Vagina (tissue), 2 donors: Measurements from ENCODE around the gene IL20. TPM values are rescaled to one million over a fixed set of nuclear protein-coding genes. Genes with fewer than 3 reads are reported as not detected.

Source experiments
- DNase-seq, 2 donors: peaks; one replicate each; pipeline ENCODE4 v3.0.0-alpha.2; 2017; ENCODE audit errors: extremely low spot score in 2 of 2
- H3K27ac ChIP-seq: fragments of 200-600 bp; sonication (generic); one replicate; pipeline ENCODE4 v1.5.1; 2019
- H3K27me3 ChIP-seq: fragments of 200-600 bp; sonication (generic); one replicate; pipeline ENCODE4 v1.5.1; 2019
- H3K36me3 ChIP-seq, 2 donors: fragments of 200-600 bp; sonication (generic); one replicate each; pipeline ENCODE4 v1.5.1; 2017 to 2019
- H3K4me1 ChIP-seq: fragments of 200-600 bp; sonication (generic); one replicate; pipeline ENCODE4 v1.5.1; 2019
- H3K4me3 ChIP-seq, 2 donors: fragments of 200-600 bp; sonication (generic); 1 replicate in 1 of 2; 2 replicates in 1 of 2; pipeline ENCODE4 v1.5.1; 2016 to 2019
- H3K9me3 ChIP-seq: fragments of 200-600 bp; sonication (generic); one replicate; pipeline ENCODE4 v1.5.1; 2019
- CTCF ChIP-seq, 3 experiments: fragments of 450-650 bp in 2 of 3; fragments of 200-600 bp in 1 of 3; sonication (generic) in 1 of 3; IDR thresholded peaks; one replicate each; pipeline ENCODE4 v1.5.1; 2017 to 2019; ENCODE audit warnings: antibody characterized with exemption in 3 of 3, mild to moderate bottlenecking in 2 of 3, moderate library complexity in 2 of 3
- POLR2A ChIP-seq, 2 donors: fragments of 450-650 bp; IDR thresholded peaks; one replicate each; pipeline ENCODE4 v1.6.1; 2017; ENCODE audit warnings: antibody characterized with exemption in 2 of 2, mild to moderate bottlenecking in 2 of 2, moderate library complexity in 2 of 2
- POLR2AphosphoS5 ChIP-seq, 2 donors: sonication (generic); formaldehyde crosslinking; IDR thresholded peaks; one replicate each; pipeline ENCODE4 v1.9.0; 2017; ENCODE audit warnings: antibody characterized with exemption in 2 of 2, mild to moderate bottlenecking in 2 of 2, low read depth in 1 of 2; ENCODE audit not compliant: insufficient read depth in 1 of 2
- intact Hi-C: fragments of 100-400 bp; cut with DNase I; formaldehyde crosslinking; loops from one replicate; pipeline ENCODE4 v1.15.1; 2023
- total RNA-seq: library from RNA; depleted of rRNA; stranded (reverse); fragments of >200 nt; gene quantifications from one replicate; pipeline ENCODE4 v1.2.3, GENCODE V29; 2016

The IL20 gene
- total RNA-seq, 1 donor from 2014 or later = not detected

GRCh38 chr1:206834711-206835110 lies 30.7 kb upstream of the IL20 start:
- Histone ChIP-seq H3K4me1 (no peaks in the 10 kb centered on the region), H3K27ac (no peak overlapping the region), H3K4me3 (no peak overlapping the region), H3K27me3 (no peaks in the 10 kb centered on the region), H3K9me3 (no peaks in the 10 kb centered on the region), H3K36me3 (no peaks in the 10 kb centered on the region)
- intact Hi-C loops = no loop called here
- no peak for DNase-seq
- TF ChIP-seq POLR2A (IDR thresholded peaks at IDR 0.05) (no peak), POLR2AphosphoS5 (IDR thresholded peaks at IDR 0.05; ENCODE audit: insufficient read depth in 1 of 2, low read depth in 1 of 2) (no peak), CTCF (IDR thresholded peaks at IDR 0.05) (no peak)

DNA sequence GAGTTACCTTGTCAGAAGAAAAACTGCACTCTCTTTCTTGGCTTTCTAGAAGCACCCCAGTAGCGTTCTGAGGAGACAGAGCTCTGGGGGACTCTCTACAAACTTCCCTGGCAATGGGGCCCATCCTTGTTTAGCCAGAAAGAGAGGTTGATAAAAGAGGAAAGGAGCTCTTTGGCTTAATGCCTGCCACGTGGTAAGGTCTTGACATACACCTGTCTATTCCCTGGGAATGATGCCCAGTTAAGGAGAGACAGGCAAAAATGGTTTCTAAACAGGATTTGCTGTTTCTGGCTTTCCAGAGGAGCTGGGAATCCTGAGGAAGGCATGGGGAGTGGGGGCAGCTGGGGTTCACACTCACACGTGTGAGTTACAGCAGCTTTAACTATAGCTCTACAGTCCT lies 30.2 kb upstream of the IL20 start:
- H3K9me3 ChIP-seq = no peaks in the 10 kb centered on the region
- no peak overlapping the region for H3K27ac ChIP-seq
- no peak overlapping the region for H3K4me3 ChIP-seq
- DNase-seq = no peak
- intact Hi-C loops = no loop called here
- H3K36me3 ChIP-seq = no peaks in the 10 kb centered on the region
- no peaks in the 10 kb centered on the region for H3K27me3 ChIP-seq
- no peaks in the 10 kb centered on the region for H3K4me1 ChIP-seq
- no peak for TF ChIP-seq POLR2A (IDR thresholded peaks at IDR 0.05)
- no peak for TF ChIP-seq POLR2AphosphoS5 (IDR thresholded peaks at IDR 0.05; ENCODE audit: insufficient read depth in 1 of 2, low read depth in 1 of 2)
- TF ChIP-seq CTCF (IDR thresholded peaks at IDR 0.05) = no peak

GRCh38 chr1:206836111-206836510 lies 29.3 kb upstream of the IL20 start:
- Histone ChIP-seq H3K4me3 (no peak overlapping the region), H3K9me3 (no peaks in the 10 kb centered on the region), H3K36me3 (no peaks in the 10 kb centered on the region), H3K27me3 (no peaks in the 10 kb centered on the region), H3K4me1 (no peaks in the 10 kb centered on the region), H3K27ac (no peak overlapping the region)
- TF ChIP-seq POLR2AphosphoS5 (IDR thresholded peaks at IDR 0.05; ENCODE audit: insufficient read depth in 1 of 2, low read depth in 1 of 2) (no peak), POLR2A (IDR thresholded peaks at IDR 0.05) (no peak), CTCF (IDR thresholded peaks at IDR 0.05) (no peak)
- intact Hi-C loops = no loop called here
- DNase-seq = no peak

GRCh38 chr1:206839006-206839560 lies 26.3 kb upstream of the IL20 start:
- Histone ChIP-seq H3K36me3 (no peaks in the 10 kb centered on the region), H3K4me3 (no peak overlapping the region), H3K9me3 (no peaks in the 10 kb centered on the region), H3K27me3 (no peaks in the 10 kb centered on the region), H3K4me1 (no peaks in the 10 kb centered on the region), H3K27ac (no peak overlapping the region)
- DNase-seq = no peak
- TF ChIP-seq POLR2A (IDR thresholded peaks at IDR 0.05) = no peak
- intact Hi-C loops = no loop called here

DNA sequence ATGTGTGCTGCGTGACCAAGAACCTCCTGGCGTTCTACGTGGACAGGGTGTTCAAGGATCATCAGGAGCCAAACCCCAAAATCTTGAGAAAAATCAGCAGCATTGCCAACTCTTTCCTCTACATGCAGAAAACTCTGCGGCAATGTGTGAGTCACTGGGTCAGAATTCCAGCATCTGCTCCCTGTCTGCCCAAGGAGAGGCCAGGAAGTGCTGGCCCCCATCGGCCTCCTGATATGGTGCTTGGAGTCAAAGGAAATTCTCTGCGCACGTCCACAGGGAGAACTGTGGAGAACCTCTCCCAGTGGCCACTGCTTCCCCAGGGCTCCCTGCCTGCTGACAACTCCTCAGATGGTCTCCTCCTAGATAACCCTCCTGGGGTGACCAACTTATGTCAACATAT lies 25.6 kb upstream of the IL20 start:
- H3K36me3 ChIP-seq = no peaks in the 10 kb centered on the region
- H3K4me1 ChIP-seq = no peaks in the 10 kb centered on the region
- intact Hi-C loops = no loop called here
- H3K9me3 ChIP-seq = no peaks in the 10 kb centered on the region
- no peak overlapping the region for H3K27ac ChIP-seq
- TF ChIP-seq CTCF (IDR thresholded peaks at IDR 0.05) (no peak), POLR2A (IDR thresholded peaks at IDR 0.05) (no peak), POLR2AphosphoS5 (IDR thresholded peaks at IDR 0.05; ENCODE audit: insufficient read depth in 1 of 2, low read depth in 1 of 2) (no peak)
- no peak for DNase-seq
- H3K27me3 ChIP-seq = no peaks in the 10 kb centered on the region
- H3K4me3 ChIP-seq = no peak overlapping the region
